Mesenchymal stem cell (in vitro differentiated cells and primary cell): ENCODE results near the gene EPB41L1.

Experiments
- DNase-seq: peaks from one replicate; pipeline ENCODE4 v3.0.0-alpha.2; 2013
- H2AFZ ChIP-seq: one replicate; pipeline ENCODE4 v1.6.1; 2013; ENCODE audit warnings: low read depth, mild to moderate bottlenecking, control low read depth, inconsistent platforms, low read length, moderate library complexity
- H2AK5ac ChIP-seq: 2 replicates; pipeline ENCODE4 v1.6.1; 2013; ENCODE audit warnings: low read length, moderate library complexity, mild to moderate bottlenecking, inconsistent platforms; ENCODE audit not compliant: severe bottlenecking
- H2BK120ac ChIP-seq: one replicate; pipeline ENCODE4 v1.6.1; 2013; ENCODE audit warnings: low read depth, mild to moderate bottlenecking, inconsistent platforms, low read length, moderate library complexity
- H2BK12ac ChIP-seq, 2 experiments: one replicate each; pipeline ENCODE4 v1.6.1; 2013; ENCODE audit warnings: inconsistent platforms in 2 of 2, low read length in 2 of 2, mild to moderate bottlenecking in 2 of 2, moderate library complexity in 2 of 2, control low read depth in 1 of 2
- H2BK15ac ChIP-seq: one replicate; pipeline ENCODE4 v1.6.1; 2013; ENCODE audit warnings: mild to moderate bottlenecking, low read depth, inconsistent platforms; ENCODE audit not compliant: poor library complexity, severe bottlenecking
- H2BK5ac ChIP-seq: 2 replicates; pipeline ENCODE4 v1.6.1; 2013; ENCODE audit warnings: low read depth, mild to moderate bottlenecking, low read length, control low read depth, inconsistent platforms; ENCODE audit not compliant: poor library complexity, severe bottlenecking
- H3K14ac ChIP-seq, 2 experiments: one replicate each; pipeline ENCODE4 v1.6.1; 2013; ENCODE audit warnings: inconsistent platforms in 2 of 2, low read length in 2 of 2, control low read depth in 1 of 2, mild to moderate bottlenecking in 1 of 2, moderate library complexity in 1 of 2
- H3K18ac ChIP-seq, 2 experiments: one replicate each; pipeline ENCODE4 v1.6.1; 2013; ENCODE audit warnings: inconsistent platforms in 2 of 2, low read length in 2 of 2, control low read depth in 1 of 2, low read depth in 1 of 2, mild to moderate bottlenecking in 1 of 2
- H3K23ac ChIP-seq, 2 experiments: one replicate each; pipeline ENCODE4 v1.6.1; 2013; ENCODE audit warnings: inconsistent platforms in 2 of 2, low read length in 2 of 2, mild to moderate bottlenecking in 2 of 2, moderate library complexity in 2 of 2, control low read depth in 1 of 2
- H3K27ac ChIP-seq: 2 replicates; pipeline ENCODE4 v1.5.1; 2013; ENCODE audit warnings: mild to moderate bottlenecking, moderate library complexity, low read length, control low read depth, inconsistent platforms; ENCODE audit not compliant: poor library complexity, severe bottlenecking
- H3K27me3 ChIP-seq, 2 experiments: 2 replicates each; pipeline versions ENCODE4 v1.6.1 to v1.7.0; 2013; ENCODE audit warnings: low read length in 2 of 2, mild to moderate bottlenecking in 2 of 2, moderate library complexity in 2 of 2, control low read depth in 1 of 2, inconsistent platforms in 1 of 2; ENCODE audit not compliant: control insufficient read depth in 1 of 2, insufficient read depth in 1 of 2
- H3K36me3 ChIP-seq, 2 experiments: 2 replicates each; pipeline versions ENCODE4 v1.6.1 to v1.7.0; 2013; ENCODE audit warnings: low read length in 2 of 2, control low read depth in 1 of 2, inconsistent platforms in 1 of 2, low read depth in 1 of 2, mild to moderate bottlenecking in 1 of 2; ENCODE audit not compliant: insufficient read depth in 2 of 2, control insufficient read depth in 1 of 2
- H3K4ac ChIP-seq, 2 experiments: one replicate each; pipeline ENCODE4 v1.6.1; 2013; ENCODE audit warnings: inconsistent platforms in 2 of 2, low read length in 2 of 2, mild to moderate bottlenecking in 2 of 2, moderate library complexity in 2 of 2, control low read depth in 1 of 2, low read depth in 1 of 2
- H3K4me1 ChIP-seq: 2 replicates; pipeline ENCODE4 v1.6.1; 2013; ENCODE audit warnings: low read depth, low read length, control low read depth; ENCODE audit not compliant: control insufficient read depth, insufficient read depth
- H3K4me2 ChIP-seq: 2 replicates; pipeline ENCODE4 v1.6.1; 2013; ENCODE audit warnings: low read length, mild to moderate bottlenecking, inconsistent platforms; ENCODE audit not compliant: poor library complexity, severe bottlenecking
- H3K4me3 ChIP-seq, 2 experiments: 2 replicates each; pipeline versions ENCODE4 v1.5.1 to v1.7.0; 2013; ENCODE audit warnings: low read length in 2 of 2, mild to moderate bottlenecking in 2 of 2, control low read depth in 1 of 2, low read depth in 1 of 2; ENCODE audit not compliant: insufficient read depth in 1 of 2
- H3K79me1 ChIP-seq: replicated peaks from 2 replicates; pipeline ENCODE4 v1.6.1; 2013; ENCODE audit warnings: mild to moderate bottlenecking, control low read depth, low read length, inconsistent platforms; ENCODE audit not compliant: poor library complexity, severe bottlenecking
- H3K9ac ChIP-seq: 2 replicates; pipeline ENCODE4 v1.7.0; 2013; ENCODE audit warnings: mild to moderate bottlenecking, low read length, moderate library complexity
- H3K9me3 ChIP-seq: 2 replicates; pipeline ENCODE4 v1.7.0; 2013; ENCODE audit warnings: mild to moderate bottlenecking, low read length; ENCODE audit not compliant: control insufficient read depth
- H4K8ac ChIP-seq: one replicate; pipeline ENCODE4 v1.6.1; 2013; ENCODE audit warnings: inconsistent platforms, mild to moderate bottlenecking, low read length, moderate library complexity
- H4K91ac ChIP-seq: one replicate; pipeline ENCODE4 v1.6.1; 2013; ENCODE audit warnings: mild to moderate bottlenecking, low read length, inconsistent platforms
- WGBS: methylation state at CpG from one replicate; pipeline ENCODE4 v1.1.7; 2013; ENCODE audit warnings: mixed read lengths; 5-methylcytosine and 5-hydroxymethylcytosine counted together

Gene EPB41L1

GRCh38 chr20:36149469-36149868 is 5.1 kb upstream of the EPB41L1 start:
- Histone ChIP-seq H4K8ac (no peak overlapping the region), H3K18ac (no peak overlapping the region), H3K4me2 (no peak overlapping the region), H3K4ac (no peak overlapping the region), H2BK5ac (no peak overlapping the region), H3K9ac (no peak overlapping the region), H3K23ac (peak overlapping the region in 1 of 2 experiments; percentile 24), H3K27me3 (peaks cover 0 to 6% of the 10 kb centered on the region in 2 experiments), H2AFZ (no peak overlapping the region), H2BK15ac (no peak overlapping the region), H3K9me3 (no peaks in the 10 kb centered on the region), H3K79me1 (no peaks in the 10 kb centered on the region), H3K4me1 (peaks cover 25% of the 10 kb centered on the region), H4K91ac (no peak overlapping the region), H3K4me3 (peak overlapping the region in 1 of 2 experiments; percentile 15), H2BK120ac (no peak overlapping the region), H3K36me3 (no peaks in the 10 kb centered on the region), H2AK5ac (no peak overlapping the region), H3K27ac (no peak overlapping the region), H2BK12ac (no peak overlapping the region), H3K14ac (peak overlapping the region in 1 of 2 experiments; percentile 5)
- 73% methylated on average over 3 of the region's 3 CpGs for WGBS
- DNase-seq: no peak

GRCh38 chr20:36150489-36150846 is 4.1 kb upstream of the EPB41L1 start:
- no peaks in the 10 kb centered on the region for H3K36me3 ChIP-seq
- no peak overlapping the region for H2BK15ac ChIP-seq
- H4K91ac ChIP-seq: no peak overlapping the region
- no peak for DNase-seq
- H3K27ac ChIP-seq: no peak overlapping the region
- no peak overlapping the region for H2AK5ac ChIP-seq
- H3K79me1 ChIP-seq: peaks cover 6% of the 10 kb centered on the region
- H3K4me2 ChIP-seq: no peak overlapping the region
- no peak overlapping the region for H2BK12ac ChIP-seq
- peaks cover 0 to 6% of the 10 kb centered on the region in 2 experiments for H3K27me3 ChIP-seq
- H3K23ac ChIP-seq: no peak overlapping the region
- H3K4ac ChIP-seq: no peak overlapping the region
- H3K9me3 ChIP-seq: no peaks in the 10 kb centered on the region
- 95% methylated on average over 3 of the region's 3 CpGs for WGBS
- no peak overlapping the region for H4K8ac ChIP-seq
- no peak overlapping the region for H3K4me3 ChIP-seq
- H2AFZ ChIP-seq: no peak overlapping the region
- peaks cover 29% of the 10 kb centered on the region for H3K4me1 ChIP-seq
- H2BK120ac ChIP-seq: peak overlapping the region; percentile 8
- H3K9ac ChIP-seq: no peak overlapping the region
- H2BK5ac ChIP-seq: no peak overlapping the region
- no peak overlapping the region for H3K14ac ChIP-seq
- H3K18ac ChIP-seq: no peak overlapping the region

GRCh38 chr20:36150847-36151539 is 3.5 kb upstream of the EPB41L1 start:
- 61% methylated on average over 4 of the region's 4 CpGs for WGBS
- no peak overlapping the region for H3K4me2 ChIP-seq
- peaks cover 33% of the 10 kb centered on the region for H3K4me1 ChIP-seq
- H3K79me1 ChIP-seq: peaks cover 11% of the 10 kb centered on the region
- no peak overlapping the region for H3K14ac ChIP-seq
- H3K27me3 ChIP-seq: peaks cover 0 to 6% of the 10 kb centered on the region in 2 experiments
- H2BK12ac ChIP-seq: no peak overlapping the region
- peak overlapping the region; percentile 8 for H2BK120ac ChIP-seq
- H2AK5ac ChIP-seq: no peak overlapping the region
- H3K4ac ChIP-seq: no peak overlapping the region
- no peak overlapping the region for H2BK15ac ChIP-seq
- no peak overlapping the region for H3K9ac ChIP-seq
- no peaks in the 10 kb centered on the region for H3K9me3 ChIP-seq
- H4K91ac ChIP-seq: no peak overlapping the region
- no peaks in the 10 kb centered on the region for H3K36me3 ChIP-seq
- no peak overlapping the region for H3K27ac ChIP-seq
- no peak overlapping the region for H3K4me3 ChIP-seq
- DNase-seq: no peak
- H4K8ac ChIP-seq: no peak overlapping the region
- no peak overlapping the region for H2BK5ac ChIP-seq
- no peak overlapping the region for H2AFZ ChIP-seq
- H3K18ac ChIP-seq: no peak overlapping the region
- H3K23ac ChIP-seq: no peak overlapping the region

DNA sequence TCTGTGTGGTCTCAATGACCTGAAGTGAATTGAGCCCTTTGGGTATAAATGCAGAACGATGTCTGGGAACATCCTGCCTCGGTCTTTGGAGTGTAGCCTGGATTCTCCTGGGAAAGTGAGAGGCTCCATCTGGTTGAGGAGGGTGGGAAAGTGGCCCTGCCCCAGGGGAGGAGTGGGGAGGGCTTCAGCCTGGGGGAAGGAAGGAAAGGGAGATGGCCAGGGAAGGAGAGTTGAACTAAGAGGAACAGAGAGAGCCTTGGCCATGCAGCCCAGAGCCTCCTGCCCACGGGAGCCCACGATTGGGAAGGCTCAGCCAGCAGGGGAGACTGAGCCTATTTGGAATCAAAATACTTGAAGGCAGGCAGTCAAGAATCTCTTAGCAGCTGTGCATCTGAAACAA is 2.3 kb upstream of the EPB41L1 start:
- Histone ChIP-seq H2BK15ac (no peak overlapping the region), H3K4me3 (no peak overlapping the region), H3K4me2 (no peak overlapping the region), H3K9ac (no peak overlapping the region), H3K9me3 (no peaks in the 10 kb centered on the region), H3K18ac (no peak overlapping the region), H4K91ac (no peak overlapping the region), H2AFZ (no peak overlapping the region), H3K4ac (no peak overlapping the region), H3K14ac (no peak overlapping the region), H2BK12ac (no peak overlapping the region), H2BK5ac (no peak overlapping the region), H4K8ac (no peak overlapping the region), H3K4me1 (peaks cover 32% of the 10 kb centered on the region), H3K36me3 (no peaks in the 10 kb centered on the region), H3K27ac (no peak overlapping the region), H3K79me1 (peaks cover 13% of the 10 kb centered on the region), H3K23ac (no peak overlapping the region), H2AK5ac (no peak overlapping the region), H2BK120ac (no peak overlapping the region), H3K27me3 (peaks cover 0 to 6% of the 10 kb centered on the region in 2 experiments)
- no peak for DNase-seq
- WGBS: 58% methylated on average over 4 of the region's 4 CpGs
